ENCODE results near the gene TMEM35B.

- TF ChIP-seq CTCF (IDR thresholded peaks at IDR 0.05; ENCODE audit: insufficient read depth, low read depth, low read length) (no peak), EZH2 (IDR thresholded peaks at IDR 0.05; ENCODE audit: insufficient read depth, low read length) (no peak)
Observed at GRCh38 chr1:35014486-35014885, 29.3 kb upstream of the TMEM35B start.

Data from astrocyte (in vitro differentiated cells and primary cell).